IMR-90 (cell line): ENCODE measurements around the gene RGMA. TPM values are rescaled to one million over a fixed set of nuclear protein-coding genes. Genes with fewer than 3 reads are reported as not detected.

Experiments used
- ATAC-seq: fragments of 200-7000 bp; cut with Tn5 transposase; 2 replicates; pipeline ENCODE4 v1.9.1; 2020; ENCODE audit warnings: low read depth, mild to moderate bottlenecking, moderate library complexity
- BruUV-seq: library from RNA; stranded (reverse); fragments of 400-500 nt; replicated peaks from 2 replicates; lab custom pipeline; 2021; lab: Mats Ljungman, UMichigan
- CTCF ChIA-PET: fragments of 300-600 bp; formaldehyde crosslinking; extraction: SDS; loops from one replicate; lab custom pipeline; 2021; ENCODE audit warnings: antibody characterized with exemption; lab: Yijun Ruan, JAX
- POLR2A ChIA-PET: fragments of 300-600 bp; sonication (Branson Sonifier 250); formaldehyde crosslinking; loops from one replicate; lab custom pipeline; 2022; ENCODE audit warnings: antibody characterized with exemption; ENCODE audit not compliant: unreplicated experiment; lab: Charles Lee
- DNase-seq: peaks from one replicate; pipeline ENCODE4 v3.0.0; 2013
- H2AFZ ChIP-seq: replicated peaks from 2 replicates; pipeline ENCODE3; 2013; ENCODE audit warnings: low read length, mild to moderate bottlenecking; ENCODE audit not compliant: poor library complexity
- H2AK5ac ChIP-seq: 2 replicates; pipeline ENCODE4 v1.6.1; 2013; ENCODE audit warnings: low read depth, low read length, inconsistent platforms
- H2AK9ac ChIP-seq: replicated peaks from 2 replicates; pipeline ENCODE3; 2013; ENCODE audit warnings: mild to moderate bottlenecking, low read depth, low read length, moderate library complexity; ENCODE audit not compliant: poor library complexity
- H2BK120ac ChIP-seq: 2 replicates; pipeline ENCODE4 v1.6.1; 2013; ENCODE audit warnings: low read depth, low read length, inconsistent platforms
- H2BK15ac ChIP-seq: 3 replicates; pipeline ENCODE4 v1.6.1; 2013; ENCODE audit warnings: low read depth, low read length, inconsistent platforms
- H2BK20ac ChIP-seq: 2 replicates; pipeline ENCODE4 v1.6.1; 2013; ENCODE audit warnings: low read depth, mild to moderate bottlenecking, inconsistent platforms, low read length, moderate library complexity
- H2BK5ac ChIP-seq: 2 replicates; pipeline ENCODE4 v1.6.1; 2013; ENCODE audit warnings: mild to moderate bottlenecking, low read depth, low read length, inconsistent platforms; ENCODE audit not compliant: poor library complexity, severe bottlenecking
- H3K14ac ChIP-seq: replicated peaks from 2 replicates; pipeline ENCODE4 v1.6.1; 2013; ENCODE audit warnings: low read depth, low read length, inconsistent platforms
- H3K18ac ChIP-seq: 2 replicates; pipeline ENCODE4 v1.6.1; 2013; ENCODE audit warnings: low read depth, low read length, control low read depth
- H3K23ac ChIP-seq: 2 replicates; pipeline ENCODE4 v1.6.1; 2013; ENCODE audit warnings: low read depth, low read length, inconsistent platforms
- H3K27ac ChIP-seq: 2 replicates; pipeline ENCODE4 v1.5.1; 2013; ENCODE audit warnings: mild to moderate bottlenecking, control low read depth, low read length; ENCODE audit not compliant: insufficient read depth
- H3K27me3 ChIP-seq: 2 replicates; pipeline ENCODE4 v1.6.1; 2013; ENCODE audit warnings: low read length; ENCODE audit not compliant: control insufficient read depth, insufficient read depth
- H3K36me3 ChIP-seq: 2 replicates; pipeline ENCODE4 v1.6.1; 2013; ENCODE audit warnings: low read length, mixed read lengths; ENCODE audit not compliant: control insufficient read depth, insufficient read depth
- H3K4ac ChIP-seq: 2 replicates; pipeline ENCODE4 v1.6.1; 2013; ENCODE audit warnings: low read depth, low read length, inconsistent platforms
- H3K4me1 ChIP-seq: 2 replicates; pipeline ENCODE4 v1.6.1; 2013; ENCODE audit warnings: low read length, mixed read lengths; ENCODE audit not compliant: control insufficient read depth, insufficient read depth
- H3K4me2 ChIP-seq: 2 replicates; pipeline ENCODE4 v1.6.1; 2013; ENCODE audit warnings: low read depth, mild to moderate bottlenecking, control low read depth, low read length, moderate library complexity
- H3K4me3 ChIP-seq: 2 replicates; pipeline ENCODE4 v1.5.1; 2013; ENCODE audit warnings: low read depth, mild to moderate bottlenecking, control low read depth, low read length, moderate library complexity; ENCODE audit not compliant: insufficient read depth
- H3K56ac ChIP-seq: 2 replicates; pipeline ENCODE4 v1.6.1; 2013; ENCODE audit warnings: low read length, inconsistent platforms; ENCODE audit not compliant: insufficient read depth; ENCODE audit errors: extremely low read depth
- H3K79me1 ChIP-seq, 2 experiments: 2 replicates each; pipeline ENCODE4 v1.6.1; 2013; ENCODE audit warnings: low read length in 2 of 2, inconsistent platforms in 1 of 2, low read depth in 1 of 2
- H3K9ac ChIP-seq: 2 replicates; pipeline ENCODE4 v1.6.1; 2013; ENCODE audit warnings: low read depth, low read length, control low read depth
- H3K9me1 ChIP-seq: 2 replicates; pipeline ENCODE4 v1.6.1; 2013; ENCODE audit warnings: low read length, inconsistent platforms; ENCODE audit not compliant: insufficient read depth
- H3K9me3 ChIP-seq: 2 replicates; pipeline ENCODE4 v1.6.1; 2013; ENCODE audit warnings: low read length; ENCODE audit not compliant: control insufficient read depth, insufficient read depth
- H4K20me1 ChIP-seq: 2 replicates; pipeline ENCODE4 v1.6.1; 2013; ENCODE audit warnings: low read length, inconsistent platforms; ENCODE audit not compliant: insufficient read depth
- H4K5ac ChIP-seq: 2 replicates; pipeline ENCODE4 v1.6.1; 2013; ENCODE audit warnings: mild to moderate bottlenecking, low read depth, low read length, control low read depth
- H4K8ac ChIP-seq, 2 experiments: 2 replicates each; pipeline ENCODE4 v1.6.1; 2013; ENCODE audit warnings: low read depth in 2 of 2, low read length in 2 of 2, control low read depth in 1 of 2, inconsistent platforms in 1 of 2
- H4K91ac ChIP-seq: 2 replicates; pipeline ENCODE4 v1.6.1; 2013; ENCODE audit warnings: low read depth, low read length, inconsistent platforms; ENCODE audit not compliant: insufficient read depth
- BHLHE40 ChIP-seq: fragments of 150-350 bp; IDR thresholded peaks from 2 replicates; pipeline ENCODE4 v1.6.1; 2016; ENCODE audit warnings: mild to moderate bottlenecking, low read depth, low read length
- CHD1 ChIP-seq: IDR thresholded peaks from 2 replicates; pipeline ENCODE4 v1.6.1; 2012; ENCODE audit warnings: low read depth, low read length, improper control_type of control experiment
- ELK1 ChIP-seq: fragments of 150-350 bp; IDR thresholded peaks from 2 replicates; pipeline ENCODE4 v1.6.1; 2016; ENCODE audit warnings: low read depth, mild to moderate bottlenecking, low read length, moderate library complexity, borderline replicate concordance
- FOS ChIP-seq: fragments of 150-350 bp; IDR thresholded peaks from 2 replicates; pipeline ENCODE4 v1.6.1; 2016; ENCODE audit warnings: low read depth, low read length
- MXI1 ChIP-seq: IDR thresholded peaks from 2 replicates; pipeline ENCODE4 v1.6.1; 2012; ENCODE audit warnings: low read depth, mild to moderate bottlenecking, low read length, moderate library complexity, borderline replicate concordance
- POLR2A ChIP-seq: IDR thresholded peaks from 2 replicates; pipeline ENCODE4 v1.6.1; 2012; ENCODE audit warnings: mild to moderate bottlenecking, low read depth, low read length
- RCOR1 ChIP-seq: IDR thresholded peaks from 2 replicates; pipeline ENCODE4 v1.6.1; 2012; ENCODE audit warnings: mild to moderate bottlenecking, low read length, improper control_type of control experiment; ENCODE audit not compliant: insufficient replicate concordance
- RFX5 ChIP-seq: IDR thresholded peaks from 2 replicates; pipeline ENCODE4 v1.8.0; 2012; ENCODE audit warnings: low read depth, mild to moderate bottlenecking, low read length, moderate library complexity
- WGBS, 2 experiments: methylation state at CpG; one replicate each; pipeline versions ENCODE4 v1.1.5 to v1.1.7; 2013; ENCODE audit warnings: missing lambda C conversion rate in 2 of 2; ENCODE audit not compliant: insufficient read length in 1 of 2; ENCODE audit errors: extremely low coverage in 2 of 2; 5-methylcytosine and 5-hydroxymethylcytosine counted together
- dilution Hi-C: fragments of 300-500 bp; cut with HindIII; formaldehyde crosslinking; loops from one replicate; pipeline ENCODE4 v1.14.3; 2018; ENCODE audit warnings: low sequenced_read_pairs; ENCODE audit not compliant: unreplicated experiment
- in situ Hi-C: fragments of 300-500 bp; cut with MboI; formaldehyde crosslinking; loops from 3 replicates; pipeline ENCODE4 v1.14.3; 2019; ENCODE audit warnings: low sequenced_read_pairs, inconsistent platforms, mixed read lengths
- intact Hi-C: fragments of 100-400 bp; cut with micrococcal nuclease; formaldehyde crosslinking; loops from 2 replicates; pipeline ENCODE4 v1.10.0; 2022
- polyA plus RNA-seq, 3 experiments: library from polyadenylated mRNA; depleted of rRNA; stranded (reverse); fragments of >200 nt; gene quantifications; 2 replicates each; pipeline ENCODE4 v1.2.3, GENCODE V29; 2012; ENCODE audit warnings: low replicate concordance in 1 of 3
- total RNA-seq: library from RNA; depleted of rRNA; stranded (reverse); fragments of >200 nt; gene quantifications from 2 replicates; pipeline ENCODE4 v1.2.3, GENCODE V29; 2012

RGMA gene
- total and polyA plus RNA-seq, 2 of the 4 experiments (the other 2 are of a cell fraction): 0.18 to 0.26 TPM

- intact Hi-C loops (no loop called here), in situ Hi-C loops (no loop called here), dilution Hi-C loops (no loop called here)
- H3K4me2 ChIP-seq: no peak overlapping the region
- TF ChIP-seq MXI1: no peak
- TF ChIP-seq ELK1: no peak
- TF ChIP-seq RFX5: no peak
- TF ChIP-seq CHD1: no peak
- TF ChIP-seq BHLHE40: no peak
- TF ChIP-seq FOS: no peak
- no peak for TF ChIP-seq POLR2A
- TF ChIP-seq RCOR1: no peak
- H2BK20ac ChIP-seq: no peak overlapping the region
- H4K20me1 ChIP-seq: no peaks in the 10 kb centered on the region
- CTCF ChIA-PET: no interaction called here
- H2BK5ac ChIP-seq: no peak overlapping the region
- H3K56ac ChIP-seq: no peak overlapping the region
- no CpG with 5 or more reads among the region's 7 CpGs for WGBS, 2 experiments
- DNase-seq (no peak), ATAC-seq (no peak)
- no peak overlapping the region for H4K5ac ChIP-seq
- no peak overlapping the region for H2BK120ac ChIP-seq
- no peak overlapping the region for H3K9ac ChIP-seq
- H3K18ac ChIP-seq: no peak overlapping the region
- H4K91ac ChIP-seq: no peak overlapping the region
- no peak overlapping the region for H3K14ac ChIP-seq
- no peak overlapping the region for H3K27ac ChIP-seq
- no peaks in the 10 kb centered on the region for H3K36me3 ChIP-seq
- H3K9me1 ChIP-seq: no peaks in the 10 kb centered on the region
- no peak overlapping the region for H2AFZ ChIP-seq
- H3K79me1 ChIP-seq: no peaks in the 10 kb centered on the region
- no peak overlapping the region for H2BK15ac ChIP-seq
- H3K4ac ChIP-seq: no peak overlapping the region
- no peak overlapping the region for H2AK9ac ChIP-seq
- H3K27me3 ChIP-seq: no peaks in the 10 kb centered on the region
- H3K9me3 ChIP-seq: 0 out of 2 replicates have a peak, but pooled peaks cover 2% of the 10 kb centered on the region
- POLR2A ChIA-PET: no interaction called here
- no peak overlapping the region for H3K4me3 ChIP-seq
- H2AK5ac ChIP-seq: no peak overlapping the region
- H4K8ac ChIP-seq: no peak overlapping the region
- no peak overlapping the region for H3K23ac ChIP-seq
- no TSS peak for BruUV-seq
- no peaks in the 10 kb centered on the region for H3K4me1 ChIP-seq
Measured at GRCh38 chr15:93102211-93102610, 13.2 kb upstream of the RGMA start.
